Measurements from ENCODE around the gene CHCHD6.

The CHCHD6 gene

DNA sequence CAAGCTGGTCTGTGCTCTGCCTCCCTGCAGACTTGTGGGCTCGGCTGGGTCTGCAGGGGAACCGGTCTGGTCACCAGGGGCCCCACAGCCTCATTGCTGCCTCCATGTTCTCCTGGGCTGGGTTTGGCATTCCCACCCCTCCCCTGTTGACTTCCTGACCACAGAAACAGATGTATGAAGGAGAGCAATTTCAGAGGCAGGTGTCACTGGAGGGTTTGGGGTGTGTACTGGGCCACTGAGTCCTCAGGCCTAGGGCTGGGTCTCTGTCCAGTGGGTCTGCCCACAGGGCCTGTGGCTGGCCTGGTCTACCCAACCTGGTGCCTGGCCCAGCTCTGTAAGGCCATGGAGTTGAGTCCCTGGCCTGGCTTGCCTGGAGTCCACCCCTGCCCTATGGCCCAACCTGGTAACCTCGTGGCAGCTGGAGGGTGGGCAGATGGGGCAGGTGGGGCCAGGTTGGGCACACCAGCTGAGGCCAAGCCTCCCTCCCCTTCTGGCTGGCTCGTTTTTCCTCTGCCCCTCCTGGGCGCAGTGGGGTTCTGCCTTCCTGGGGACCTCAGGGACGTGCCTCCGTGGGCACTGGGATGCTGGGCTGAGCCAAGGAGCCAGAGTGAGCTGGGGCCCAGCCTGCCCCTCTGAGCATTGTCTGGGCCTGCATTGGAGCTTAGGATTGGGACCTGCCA lies 299.7 kb downstream of the CHCHD6 start:
- Histone ChIP-seq H3K9me2 (replicated peaks; ENCODE audit: insufficient read depth, low read length) (no peaks in the 10 kb centered on the region), H3K36me3 (ENCODE audit: low read length) (no peaks in the 10 kb centered on the region), H3K9me3 (ENCODE audit: insufficient read depth, low read length) (no peaks in the 10 kb centered on the region), H3K4me2 (ENCODE audit: low read depth, low read length, poor library complexity, severe bottlenecking) (no peak overlapping the region), H3K4me3 (ENCODE audit: insufficient read depth, low read length, poor library complexity, severe bottlenecking) (no peak overlapping the region), H4K20me1 (ENCODE audit: low read depth, low read length) (no peaks in the 10 kb centered on the region), H3F3A (ENCODE audit: insufficient read depth) (no peaks in the 10 kb centered on the region), H3K27ac (ENCODE audit: low read depth, low read length) (no peak overlapping the region), H3K9ac (ENCODE audit: low read length) (no peak overlapping the region), H3K79me2 (ENCODE audit: insufficient read depth, low read length) (no peaks in the 10 kb centered on the region), H3K27me3 (ENCODE audit: low read length) (no peaks in the 10 kb centered on the region), H2AFZ (ENCODE audit: low read depth, low read length, severe bottlenecking) (no peak overlapping the region)
- no peak for TF ChIP-seq EZH2phosphoT487 (conservative IDR thresholded peaks at IDR 0.05; ENCODE audit: low read length)
- TF ChIP-seq, protein P1, sequence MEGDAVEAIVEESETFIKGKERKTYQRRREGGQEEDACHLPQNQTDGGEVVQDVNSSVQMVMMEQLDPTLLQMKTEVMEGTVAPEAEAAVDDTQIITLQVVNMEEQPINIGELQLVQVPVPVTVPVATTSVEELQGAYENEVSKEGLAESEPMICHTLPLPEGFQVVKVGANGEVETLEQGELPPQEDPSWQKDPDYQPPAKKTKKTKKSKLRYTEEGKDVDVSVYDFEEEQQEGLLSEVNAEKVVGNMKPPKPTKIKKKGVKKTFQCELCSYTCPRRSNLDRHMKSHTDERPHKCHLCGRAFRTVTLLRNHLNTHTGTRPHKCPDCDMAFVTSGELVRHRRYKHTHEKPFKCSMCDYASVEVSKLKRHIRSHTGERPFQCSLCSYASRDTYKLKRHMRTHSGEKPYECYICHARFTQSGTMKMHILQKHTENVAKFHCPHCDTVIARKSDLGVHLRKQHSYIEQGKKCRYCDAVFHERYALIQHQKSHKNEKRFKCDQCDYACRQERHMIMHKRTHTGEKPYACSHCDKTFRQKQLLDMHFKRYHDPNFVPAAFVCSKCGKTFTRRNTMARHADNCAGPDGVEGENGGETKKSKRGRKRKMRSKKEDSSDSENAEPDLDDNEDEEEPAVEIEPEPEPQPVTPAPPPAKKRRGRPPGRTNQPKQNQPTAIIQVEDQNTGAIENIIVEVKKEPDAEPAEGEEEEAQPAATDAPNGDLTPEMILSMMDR (IDR thresholded peaks at IDR 0.05; ENCODE audit: insufficient read depth, low read length, poor library complexity, severe bottlenecking): no peak

- Histone ChIP-seq H3K9me2 (replicated peaks; ENCODE audit: insufficient read depth, low read length) (no peaks in the 10 kb centered on the region), H3K27ac (ENCODE audit: low read depth, low read length) (no peak overlapping the region), H3K4me3 (ENCODE audit: insufficient read depth, low read length, poor library complexity, severe bottlenecking) (no peak overlapping the region), H4K20me1 (ENCODE audit: low read depth, low read length) (no peaks in the 10 kb centered on the region), H3K9me3 (ENCODE audit: insufficient read depth, low read length) (no peaks in the 10 kb centered on the region), H3F3A (ENCODE audit: insufficient read depth) (no peaks in the 10 kb centered on the region), H2AFZ (ENCODE audit: low read depth, low read length, severe bottlenecking) (no peak overlapping the region), H3K9ac (ENCODE audit: low read length) (no peak overlapping the region), H3K36me3 (ENCODE audit: low read length) (no peaks in the 10 kb centered on the region), H3K27me3 (ENCODE audit: low read length) (no peaks in the 10 kb centered on the region), H3K79me2 (ENCODE audit: insufficient read depth, low read length) (no peaks in the 10 kb centered on the region), H3K4me2 (ENCODE audit: low read depth, low read length, poor library complexity, severe bottlenecking) (no peak overlapping the region)
- TF ChIP-seq EZH2phosphoT487 (conservative IDR thresholded peaks at IDR 0.05; ENCODE audit: low read length): no peak
- TF ChIP-seq, protein P1 (IDR thresholded peaks at IDR 0.05; ENCODE audit: insufficient read depth, low read length, poor library complexity, severe bottlenecking): no peak
Measured at GRCh38 chr3:127004641-127005397, 300.8 kb downstream of the CHCHD6 start.

DNA sequence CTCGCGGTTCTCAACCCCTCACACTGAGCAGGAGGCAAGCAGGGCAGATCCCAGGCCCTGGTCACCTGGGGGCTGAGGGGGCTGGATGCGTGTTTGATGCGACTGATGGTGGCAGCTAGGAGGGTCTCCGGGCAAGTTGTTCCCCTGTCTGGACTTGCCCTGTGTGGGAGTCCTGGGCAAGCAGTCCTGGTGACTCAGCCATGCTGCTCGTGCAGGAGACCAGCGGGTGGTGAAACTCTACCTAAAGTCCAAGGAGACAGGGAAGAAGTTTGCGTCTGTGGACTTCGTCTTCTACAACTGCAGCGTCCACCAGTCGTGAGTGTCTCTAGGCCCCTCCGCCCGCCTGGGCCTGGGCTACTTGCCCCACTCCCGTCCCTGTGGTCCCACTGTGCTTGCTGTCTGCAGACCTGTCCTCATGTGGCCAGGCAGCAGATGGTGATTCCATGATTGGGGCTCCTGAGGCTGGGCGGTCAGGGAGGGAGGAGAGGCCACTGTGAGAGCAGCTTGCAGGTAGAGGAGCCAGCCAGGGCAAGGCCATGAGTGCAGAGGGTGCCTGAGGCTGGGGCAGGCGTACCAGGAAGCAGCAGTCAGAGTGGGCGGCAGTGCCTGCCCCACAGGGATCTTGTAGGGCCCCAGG lies 301.9 kb downstream of the CHCHD6 start:
- Histone ChIP-seq H3K4me2 (ENCODE audit: low read depth, low read length, poor library complexity, severe bottlenecking) (no peak overlapping the region), H3K9ac (ENCODE audit: low read length) (no peak overlapping the region), H3F3A (ENCODE audit: insufficient read depth) (no peaks in the 10 kb centered on the region), H3K36me3 (ENCODE audit: low read length) (no peaks in the 10 kb centered on the region), H3K9me3 (ENCODE audit: insufficient read depth, low read length) (no peaks in the 10 kb centered on the region), H4K20me1 (ENCODE audit: low read depth, low read length) (no peaks in the 10 kb centered on the region), H2AFZ (ENCODE audit: low read depth, low read length, severe bottlenecking) (no peak overlapping the region), H3K9me2 (replicated peaks; ENCODE audit: insufficient read depth, low read length) (no peaks in the 10 kb centered on the region), H3K79me2 (ENCODE audit: insufficient read depth, low read length) (no peaks in the 10 kb centered on the region), H3K27me3 (ENCODE audit: low read length) (no peaks in the 10 kb centered on the region), H3K4me3 (ENCODE audit: insufficient read depth, low read length, poor library complexity, severe bottlenecking) (no peak overlapping the region), H3K27ac (ENCODE audit: low read depth, low read length) (no peak overlapping the region)
- no peak for TF ChIP-seq EZH2phosphoT487 (conservative IDR thresholded peaks at IDR 0.05; ENCODE audit: low read length)
- TF ChIP-seq, protein P1 (IDR thresholded peaks at IDR 0.05; ENCODE audit: insufficient read depth, low read length, poor library complexity, severe bottlenecking): no peak
